ENCODE data around the gene PARN.

Gene PARN

GRCh38 chr16:14527411-14528044 is 102.5 kb downstream of the PARN start:
- FAIRE-seq = no peak

GRCh38 chr16:14525596-14525995 is 104.5 kb downstream of the PARN start:
- FAIRE-seq = no peak

- FAIRE-seq = no peak
These were observed 105.1 kb downstream of the PARN start for GRCh38 chr16:14524979-14525378.

- FAIRE-seq = no peak
These were observed 106.4 kb downstream of the PARN start for GRCh38 chr16:14523632-14524031.

- no peak for FAIRE-seq
These were observed 107.4 kb downstream of the PARN start for GRCh38 chr16:14522671-14523070.

- FAIRE-seq = no peak
These were observed 109.3 kb downstream of the PARN start for GRCh38 chr16:14520753-14521152.

- FAIRE-seq = no peak
These were observed 115.1 kb downstream of the PARN start for GRCh38 chr16:14514967-14515366.

- no peak for FAIRE-seq
These were observed 116.5 kb downstream of the PARN start for GRCh38 chr16:14513389-14514107.

GRCh38 chr16:14511800-14512135 is 118.3 kb downstream of the PARN start:
- FAIRE-seq = no peak

GRCh38 chr16:14510939-14511799 is 118.9 kb downstream of the PARN start:
- FAIRE-seq = no peak

- FAIRE-seq = no peak
These were observed 119.5 kb downstream of the PARN start for GRCh38 chr16:14510581-14510938.

GRCh38 chr16:14509675-14510132 is 120.4 kb downstream of the PARN start:
- FAIRE-seq = no peak

GRCh38 chr16:14509055-14509454 is 121.0 kb downstream of the PARN start:
- FAIRE-seq = no peak

GRCh38 chr16:14505846-14506245 is 124.2 kb downstream of the PARN start:
- no peak for FAIRE-seq

- no peak for FAIRE-seq
These were observed 126.9 kb downstream of the PARN start for GRCh38 chr16:14502932-14503741.

GRCh38 chr16:14502256-14502875 is 127.7 kb downstream of the PARN start:
- no peak for FAIRE-seq

GRCh38 chr16:14501331-14502255 is 128.5 kb downstream of the PARN start:
- no peak for FAIRE-seq

- FAIRE-seq = no peak
These were observed 129.3 kb downstream of the PARN start for GRCh38 chr16:14500791-14501190.

GRCh38 chr16:14499110-14499509 is 130.9 kb downstream of the PARN start:
- no peak for FAIRE-seq

GRCh38 chr16:14497245-14498082 is 132.6 kb downstream of the PARN start:
- no peak for FAIRE-seq
